Measurements from ENCODE around the gene GPS2.

The GPS2 gene

GRCh38 chr17:7317161-7317803 is 2.1 kb upstream of the GPS2 start:
- DNase-seq (ENCODE audit: low spot score), result no peak

GRCh38 chr17:7315570-7316235 is 543 bp upstream of the GPS2 start:
- no peak for DNase-seq (ENCODE audit: low spot score)

GRCh38 chr17:7313890-7314718 is 1.1 kb downstream of the GPS2 start:
- DNase-seq (ENCODE audit: low spot score), result no peak

- no peak for DNase-seq (ENCODE audit: low spot score)
Observed at GRCh38 chr17:7313088-7313889, 1.9 kb downstream of the GPS2 start.

GRCh38 chr17:7312432-7313087 is 2.6 kb downstream of the GPS2 start:
- no peak for DNase-seq (ENCODE audit: low spot score)

- no peak for DNase-seq (ENCODE audit: low spot score)
Observed at GRCh38 chr17:7311110-7311705, 4.0 kb downstream of the GPS2 start.

GRCh38 chr17:7309628-7310027 is 5.5 kb downstream of the GPS2 start:
- no peak for DNase-seq (ENCODE audit: low spot score)

- peak; percentile 62 for DNase-seq (ENCODE audit: low spot score)
Observed at GRCh38 chr17:7308625-7309433, 6.3 kb downstream of the GPS2 start.

- no peak for DNase-seq (ENCODE audit: low spot score)
Observed at GRCh38 chr17:7307686-7308624, 7.2 kb downstream of the GPS2 start.

GRCh38 chr17:7306911-7307685 is 8.1 kb downstream of the GPS2 start, which contains the start of gene EIF5A:
EIF5A (plus strand) TSS chr17:7307628; CDS start chr17:7309636, 2,008 bp downstream.
- peak; percentile 100 for DNase-seq (ENCODE audit: low spot score)

GRCh38 chr17:7304179-7304578 is 11.0 kb downstream of the GPS2 start:
- no peak for DNase-seq (ENCODE audit: low spot score)

GRCh38 chr17:7296189-7296861 is 18.8 kb downstream of the GPS2 start:
- DNase-seq (ENCODE audit: low spot score), result peak; percentile 80

GRCh38 chr17:7295230-7296180 is 19.7 kb downstream of the GPS2 start:
- DNase-seq (ENCODE audit: low spot score), result no peak

GRCh38 chr17:7294614-7295153 is 20.5 kb downstream of the GPS2 start, which contains the start of gene YBX2:
YBX2 (minus strand) TSS chr17:7294639; CDS start chr17:7294500, 139 bp downstream.
- no peak for DNase-seq (ENCODE audit: low spot score)

GRCh38 chr17:7293816-7294613 is 21.1 kb downstream of the GPS2 start:
- DNase-seq (ENCODE audit: low spot score), result no peak
